Panc1 (cell line): ENCODE data around the gene B4GALNT4. TPM values are rescaled to one million over a fixed set of nuclear protein-coding genes. Genes with fewer than 3 reads are reported as not detected.

ENCODE experiments used
- ATAC-seq: fragments of 200-7000 bp; cut with Tn5 transposase; 2 replicates; pipeline ENCODE4 v1.9.1; 2020; ENCODE audit warnings: mild to moderate bottlenecking, moderate library complexity
- BruUV-seq: library from RNA; stranded (reverse); fragments of 400-500 nt; replicated peaks from 2 replicates; lab custom pipeline; 2021; lab: Mats Ljungman, UMichigan
- CTCF ChIA-PET: fragments of 300-600 bp; sonication (Branson Sonifier 250); formaldehyde crosslinking; loops from one replicate; lab custom pipeline; 2022; ENCODE audit warnings: antibody characterized with exemption; lab: Charles Lee
- POLR2A ChIA-PET: fragments of 300-600 bp; sonication (Branson Sonifier 250); formaldehyde crosslinking; loops from one replicate; lab custom pipeline; 2022; ENCODE audit warnings: antibody characterized with exemption; lab: Charles Lee
- DNase-seq: peaks from one replicate; pipeline ENCODE4 v3.0.0-alpha.2; 2010; ENCODE audit warnings: low read depth, low spot score
- H3K27ac ChIP-seq: 2 replicates; pipeline ENCODE4 v1.5.1; 2011; ENCODE audit warnings: mild to moderate bottlenecking, low read length, inconsistent platforms
- H3K27me3 ChIP-seq: fragments of 200-500 bp; sonication (Bioruptor generic); 2 replicates; pipeline ENCODE4 v1.6.0; 2014; ENCODE audit warnings: low read length, inconsistent platforms; ENCODE audit not compliant: control insufficient read depth, insufficient read depth
- H3K36me3 ChIP-seq: fragments of 200-500 bp; sonication (Bioruptor generic); 2 replicates; pipeline ENCODE4 v1.5.1; 2014; ENCODE audit warnings: inconsistent platforms, mild to moderate bottlenecking, low read length, moderate library complexity; ENCODE audit not compliant: control insufficient read depth, insufficient read depth
- H3K4me1 ChIP-seq: 2 replicates; pipeline ENCODE4 v1.5.1; 2011; ENCODE audit warnings: inconsistent platforms, mild to moderate bottlenecking, low read length, moderate library complexity; ENCODE audit not compliant: control insufficient read depth, insufficient read depth
- H3K4me3 ChIP-seq, 2 experiments: 2 replicates each; pipeline ENCODE4 v1.5.1; 2011 to 2012; ENCODE audit warnings: low read depth in 2 of 2, low read length in 2 of 2, mild to moderate bottlenecking in 2 of 2, inconsistent platforms in 1 of 2, moderate library complexity in 1 of 2
- H3K9me3 ChIP-seq: fragments of 200-500 bp; sonication (Bioruptor generic); 2 replicates; pipeline ENCODE4 v1.5.1; 2014; ENCODE audit warnings: low read depth, mild to moderate bottlenecking, inconsistent platforms, low read length, moderate library complexity; ENCODE audit not compliant: control insufficient read depth, insufficient read depth
- CTCF ChIP-seq: fragments of 450-650 bp; IDR thresholded peaks from 2 replicates; pipeline ENCODE4 v1.5.1; 2017; ENCODE audit warnings: mild to moderate bottlenecking
- POLR2AphosphoS5 ChIP-seq: IDR thresholded peaks from 2 replicates; pipeline ENCODE4 v1.6.1; 2012; ENCODE audit warnings: mild to moderate bottlenecking, low read depth, low read length, moderate library complexity
- REST ChIP-seq, 2 experiments: IDR thresholded peaks; 2 replicates each; pipeline ENCODE4 v1.6.1; 2011 to 2012; ENCODE audit warnings: low read depth in 2 of 2, control low read depth in 1 of 2, low read length in 1 of 2, mild to moderate bottlenecking in 1 of 2, moderate library complexity in 1 of 2; ENCODE audit not compliant: insufficient read depth in 1 of 2
- SIN3A ChIP-seq: IDR thresholded peaks from 2 replicates; pipeline ENCODE4 v1.6.1; 2012; ENCODE audit warnings: low read depth, mild to moderate bottlenecking, low read length, moderate library complexity, borderline replicate concordance; ENCODE audit not compliant: insufficient read depth
- TCF7L2 ChIP-seq: IDR thresholded peaks from 2 replicates; pipeline ENCODE4 v1.6.1; 2011; ENCODE audit warnings: mild to moderate bottlenecking, low read depth, low read length, inconsistent platforms
- in situ Hi-C: cut with HindIII; loops from 2 replicates; pipeline ENCODE4 v1.10.0; 2016; ENCODE audit warnings: low sequenced_read_pairs, low pct_unique_long_range_greater_than_20kb
- intact Hi-C: fragments of 100-400 bp; cut with micrococcal nuclease; formaldehyde crosslinking; loops from one replicate; pipeline ENCODE4 v1.10.0; 2022; ENCODE audit not compliant: unreplicated experiment
- total RNA-seq: library from RNA; stranded (reverse); gene quantifications from one replicate; pipeline ENCODE4 v1.2.1, GENCODE V29; 2021; ENCODE audit not compliant: unreplicated experiment

The B4GALNT4 gene
- total RNA-seq, 1 experiment from 2014 or later: 122 TPM

GRCh38 chr11:395866-396265 lies 26.6 kb downstream of the B4GALNT4 start:
- Histone ChIP-seq H3K4me1 (peaks cover 51% of the 10 kb centered on the region), H3K27ac (peak overlapping the region; percentile 97), H3K4me3 (no peak overlapping the region), H3K36me3 (no peaks in the 10 kb centered on the region), H3K27me3 (no peaks in the 10 kb centered on the region), H3K9me3 (no peaks in the 10 kb centered on the region)
- intact Hi-C loops (no loop called here), in situ Hi-C loops (no loop called here)
- ATAC-seq (peak; percentile 1; the same call in 1 of the 2 replicates), DNase-seq (no peak)
- TF ChIP-seq CTCF: no peak
- TF ChIP-seq POLR2AphosphoS5: no peak
- POLR2A ChIA-PET: no interaction called here
- BruUV-seq: no TSS peak
- CTCF ChIA-PET: interaction anchor here (1.3 to 1.8 kb wide), 3 partner anchors 11 to 52 kb away, joined by 5 to 17 read pairs (median 8); no protein-coding TSS in a partner anchor

- intact Hi-C loops: no loop called here
- no TSS peak for BruUV-seq
- in situ Hi-C loops: no loop called here
- H3K4me3 ChIP-seq: no peak overlapping the region; a peak in 1 of 4 replicates
- H3K9me3 ChIP-seq: no peaks in the 10 kb centered on the region
- H3K36me3 ChIP-seq: no peaks in the 10 kb centered on the region
- H3K27ac ChIP-seq: no peak overlapping the region; the same call in 1 of the 2 replicates
- no peak for TF ChIP-seq SIN3A
- TF ChIP-seq TCF7L2: no peak
- no peak for TF ChIP-seq POLR2AphosphoS5
- peak; percentile 76 for TF ChIP-seq CTCF
- 0 out of 4 replicates have a peak, but pooled peaks of 1 of the 2 experiments have one; percentile 9 for TF ChIP-seq REST (IDR thresholded peaks at IDR 0.05; ENCODE audit: insufficient read depth in 1 of 2, low read depth in 2 of 2, low read length in 1 of 2)
- peaks cover 49% of the 10 kb centered on the region for H3K4me1 ChIP-seq
- POLR2A ChIA-PET: interaction anchor here (0.5 kb wide), 1 partner anchor 21 kb away, joined by 6 read pairs; no protein-coding TSS in a partner anchor
- CTCF ChIA-PET: interaction anchor here (1.3 to 1.8 kb wide), 3 partner anchors 11 to 52 kb away, joined by 5 to 17 read pairs (median 8); no protein-coding TSS in a partner anchor
- ATAC-seq: peak; percentile 68
- H3K27me3 ChIP-seq: no peaks in the 10 kb centered on the region
- DNase-seq: no peak
Measured at GRCh38 chr11:396511-396947, 27.2 kb downstream of the B4GALNT4 start.
